HEK293 (cell line): ENCODE data around the gene HOXA4.

Experiments used
- CTCF ChIP-seq: fragments of 450-650 bp; formaldehyde crosslinking; IDR thresholded peaks from 2 replicates; pipeline ENCODE4 v1.5.1; 2016; ENCODE audit warnings: missing biosample characterization, missing genetic modification characterization
- KLF17 ChIP-seq: fragments of 450-650 bp; formaldehyde crosslinking; IDR thresholded peaks from 2 replicates; pipeline ENCODE4 v1.5.1; 2016; ENCODE audit warnings: missing biosample characterization, missing genetic modification characterization
- PBX3 ChIP-seq: sonication (generic); formaldehyde crosslinking; IDR thresholded peaks from 2 replicates; pipeline ENCODE4 v1.8.1; 2022; ENCODE audit warnings: mild to moderate bottlenecking, moderate library complexity, missing genetic modification reagents
- ZNF292 ChIP-seq: fragments of 450-650 bp; formaldehyde crosslinking; IDR thresholded peaks from 2 replicates; pipeline ENCODE4 v1.5.1; 2016; ENCODE audit warnings: low read depth, missing biosample characterization, missing genetic modification characterization, borderline replicate concordance

GRCh38 chr7:27143023-27143949 lies 12.7 kb upstream of the HOXA4 start, which contains the start of gene HOXA5:
- TF ChIP-seq PBX3 = no peak
- peak; percentile 84 for TF ChIP-seq CTCF (tag by site-specific recombination)
- peak; percentile 71 for TF ChIP-seq KLF17 (tag by site-specific recombination)
- TF ChIP-seq ZNF292 (tag by site-specific recombination) = no peak
